ENCODE results near the gene TCAP.
A peak's percentile ranks its signal among the peaks of the same experiment; 100 is the strongest.
"Not testable (repeated sequence)": the region's sequence is repeated elsewhere in the genome, so short reads cannot be mapped to it uniquely, and the experiment has no call there.

Gene TCAP

GRCh38 chr17:39676198-39676819 lies 11.2 kb downstream of the TCAP start:
- intact Hi-C loops (cut with DNase I), result no loop called here
- peak in 8 of 10 donors; percentile 70 to 96 (median 79) for DNase-seq

- intact Hi-C loops (cut with DNase I), result no loop called here
Observed at GRCh38 chr17:39677072-39677471, 11.9 kb downstream of the TCAP start.

GRCh38 chr17:39677542-39678339 lies 12.6 kb downstream of the TCAP start:
- DNase-seq, result peak in 6 of 10 donors; percentile 47 to 93 (median 59)
- intact Hi-C loops (cut with DNase I), result no loop called here

More at GRCh38 chr17:39677072-39677471, 11.9 kb downstream of the TCAP start:
- no peak for DNase-seq

- intact Hi-C loops (cut with DNase I), result no loop called here
- DNase-seq, result no peak
Observed at GRCh38 chr17:39678340-39679116, 13.4 kb downstream of the TCAP start.

- intact Hi-C loops (cut with DNase I), result no loop called here
- peak in 1 of 10 donors; percentile 70 for DNase-seq
Observed at GRCh38 chr17:39679521-39680192, 14.5 kb downstream of the TCAP start.

- no peak for DNase-seq
- intact Hi-C loops (cut with DNase I), result no loop called here
Observed at GRCh38 chr17:39683295-39683939, 18.3 kb downstream of the TCAP start.

- intact Hi-C loops (cut with DNase I), result no loop called here
- no peak for DNase-seq
Observed at GRCh38 chr17:39684369-39685192, 19.4 kb downstream of the TCAP start.

- no peak for DNase-seq
- intact Hi-C loops (cut with DNase I), result no loop called here
Observed at GRCh38 chr17:39687101-39687545, 22.0 kb downstream of the TCAP start.

GRCh38 chr17:39687546-39688474 lies 22.7 kb downstream of the TCAP start, which contains the start of gene PGAP3:
Gene PGAP3, minus strand, starts transcription at chr17:39688057. Its CDS starts 43 bp downstream, at chr17:39688014.
- peak; percentile 67 to 96 (median 80) for DNase-seq
- intact Hi-C loops (cut with DNase I), result loop anchor here (2.0 kb wide), 1 partner anchor 43 kb away; the partner anchor contains the start of gene MIEN1

GRCh38 chr17:39688475-39688835 lies 23.3 kb downstream of the TCAP start:
- intact Hi-C loops (cut with DNase I), result loop anchor here (2.0 kb wide), 1 partner anchor 42 kb away; the partner anchor contains the start of gene MIEN1
- DNase-seq, result no peak

GRCh38 chr17:39688945-39689344 lies 23.8 kb downstream of the TCAP start:
- no peak for DNase-seq
- intact Hi-C loops (cut with DNase I), result loop anchor here (2.0 kb wide), 1 partner anchor 42 kb away; the partner anchor contains the start of gene MIEN1

- no peak for DNase-seq
- intact Hi-C loops (cut with DNase I), result no loop called here
Observed at GRCh38 chr17:39694593-39694992, 29.4 kb downstream of the TCAP start.

- intact Hi-C loops (cut with DNase I), result no loop called here
- DNase-seq, result no peak
Observed at GRCh38 chr17:39695089-39695474, 29.9 kb downstream of the TCAP start.

GRCh38 chr17:39696731-39697130 lies 31.6 kb downstream of the TCAP start:
- DNase-seq, result no peak
- intact Hi-C loops (cut with DNase I), result no loop called here

- peak in 1 of 10 donors; percentile 41 for DNase-seq
- intact Hi-C loops (cut with DNase I), result no loop called here
Observed at GRCh38 chr17:39697961-39698360, 32.8 kb downstream of the TCAP start.

GRCh38 chr17:39699157-39699817 lies 34.1 kb downstream of the TCAP start:
- peak in 1 of 10 donors; percentile 10 for DNase-seq
- intact Hi-C loops (cut with DNase I), result not testable (repeated sequence)

- DNase-seq, result peak in 2 of 10 donors; percentile 78 to 89
- intact Hi-C loops (cut with DNase I), result no loop called here
Observed at GRCh38 chr17:39699818-39700147, 34.6 kb downstream of the TCAP start, which contains the start of gene ERBB2. Gene ERBB2, plus strand, starts transcription at chr17:39700064. Its CDS starts 175 bp downstream, at chr17:39700239.
